ENCODE measurements around the gene C14orf119. TPM values are rescaled to one million over a fixed set of nuclear protein-coding genes. Genes with fewer than 3 reads are reported as not detected.

C14orf119 gene
- polyA plus RNA-seq, 3 donors: 17.5 to 110 (median 106) TPM

- Histone ChIP-seq H4K20me1 (ENCODE audit: insufficient read depth, low read length) (no peaks in the 10 kb centered on the region), H3K36me3 (replicated peaks in 1 of 2; ENCODE audit: control insufficient read depth in 1 of 2, insufficient read depth in 2 of 2, low read length in 2 of 2) (no peaks in the 10 kb centered on the region), H3K27me3 (ENCODE audit: control insufficient read depth in 2 of 2, insufficient read depth in 2 of 2, low read length in 2 of 2) (no peaks in the 10 kb centered on the region), H3K4me1 (ENCODE audit: control insufficient read depth in 1 of 2, insufficient read depth in 2 of 2, low read length in 2 of 2) (no peaks in the 10 kb centered on the region), H3K27ac (ENCODE audit: low read depth in 1 of 2, low read length in 2 of 2) (no peak overlapping the region), H3K4me2 (replicated peaks; ENCODE audit: extremely low read depth, low read length, poor library complexity, severe bottlenecking) (no peak overlapping the region), H3K9ac (ENCODE audit: insufficient read depth, low read length, poor library complexity, severe bottlenecking) (no peak overlapping the region), H2AFZ (ENCODE audit: insufficient read depth, low read depth, low read length, poor library complexity, severe bottlenecking) (no peak overlapping the region), H3K4me3 (replicated peaks in 1 of 3; ENCODE audit: low read depth in 2 of 3, low read length in 3 of 3) (no peak overlapping the region), H3K9me3 (replicated peaks in 1 of 2; ENCODE audit: control insufficient read depth in 1 of 2, insufficient read depth in 1 of 2, low read length in 2 of 2) (no peaks in the 10 kb centered on the region), H3K79me2 (ENCODE audit: insufficient read depth, low read length) (no peaks in the 10 kb centered on the region)
- H3K27ac Mint-ChIP-seq: no peak overlapping the region
- H3K4me3 Mint-ChIP-seq: no peak overlapping the region
- no peaks in the 10 kb centered on the region for H3K36me3 Mint-ChIP-seq
- H3K27me3 Mint-ChIP-seq (ENCODE audit: low read depth in 3 of 3): peaks cover 0 to 3% (median 1%) of the 10 kb centered on the region in 3 donors
- no peaks in the 10 kb centered on the region for H3K9me3 Mint-ChIP-seq
- no CpG with 5 or more reads among the region's 2 CpGs for WGBS (ENCODE audit: insufficient coverage)
- no peak for TF ChIP-seq CTCF (IDR thresholded peaks at IDR 0.05)
- H3K4me1 Mint-ChIP-seq: no peaks in the 10 kb centered on the region
- no peak for DNase-seq
- intact Hi-C loops (cut with micrococcal nuclease): no loop called here
Measured at GRCh38 chr14:23139874-23140273, 44.6 kb downstream of the C14orf119 start.

GRCh38 chr14:23140371-23140770, 45.1 kb downstream of the C14orf119 start:
- H3K4me2 ChIP-seq (replicated peaks; ENCODE audit: extremely low read depth, low read length, poor library complexity, severe bottlenecking): no peak overlapping the region
- H3K9ac ChIP-seq (ENCODE audit: insufficient read depth, low read length, poor library complexity, severe bottlenecking): no peak overlapping the region
- H3K4me3 ChIP-seq (replicated peaks in 1 of 3; ENCODE audit: low read depth in 2 of 3, low read length in 3 of 3): no peak overlapping the region
- H3K27me3 ChIP-seq (ENCODE audit: control insufficient read depth in 2 of 2, insufficient read depth in 2 of 2, low read length in 2 of 2): no peaks in the 10 kb centered on the region
- H3K9me3 ChIP-seq (replicated peaks in 1 of 2; ENCODE audit: control insufficient read depth in 1 of 2, insufficient read depth in 1 of 2, low read length in 2 of 2): no peaks in the 10 kb centered on the region
- TF ChIP-seq CTCF (IDR thresholded peaks at IDR 0.05): no peak
- no peak overlapping the region for H3K27ac Mint-ChIP-seq
- no peaks in the 10 kb centered on the region for H3K4me1 ChIP-seq (ENCODE audit: control insufficient read depth in 1 of 2, insufficient read depth in 2 of 2, low read length in 2 of 2)
- no peaks in the 10 kb centered on the region for H3K4me1 Mint-ChIP-seq
- WGBS (ENCODE audit: insufficient coverage): 100% methylated on average over 5 of the region's 6 CpGs
- peaks cover 0 to 3% (median 1%) of the 10 kb centered on the region in 3 donors for H3K27me3 Mint-ChIP-seq (ENCODE audit: low read depth in 3 of 3)
- H3K27ac ChIP-seq (ENCODE audit: low read depth in 1 of 2, low read length in 2 of 2): no peak overlapping the region
- no peak overlapping the region for H3K4me3 Mint-ChIP-seq
- intact Hi-C loops (cut with micrococcal nuclease): no loop called here
- no peaks in the 10 kb centered on the region for H4K20me1 ChIP-seq (ENCODE audit: insufficient read depth, low read length)
- H3K79me2 ChIP-seq (ENCODE audit: insufficient read depth, low read length): no peaks in the 10 kb centered on the region
- H3K36me3 ChIP-seq (replicated peaks in 1 of 2; ENCODE audit: control insufficient read depth in 1 of 2, insufficient read depth in 2 of 2, low read length in 2 of 2): no peaks in the 10 kb centered on the region
- no peak for DNase-seq
- no peaks in the 10 kb centered on the region for H3K36me3 Mint-ChIP-seq
- no peak overlapping the region for H2AFZ ChIP-seq (ENCODE audit: insufficient read depth, low read depth, low read length, poor library complexity, severe bottlenecking)
- no peaks in the 10 kb centered on the region for H3K9me3 Mint-ChIP-seq

Data from CD14-positive monocyte (primary cell).